GM20000 (cell line): ENCODE data around the gene GRM1.

Experiments
- DNase-seq: peaks from one replicate; pipeline ENCODE4 v3.0.0; 2012; ENCODE audit warnings: low spot score
- TF ChIP-seq, protein P1 (sequence below): IDR thresholded peaks from 2 replicates; pipeline ENCODE4 v1.5.1; 2012; ENCODE audit warnings: mild to moderate bottlenecking, control low read depth; ENCODE audit errors: extremely low read depth, missing control alignments

GRM1 gene

DNA sequence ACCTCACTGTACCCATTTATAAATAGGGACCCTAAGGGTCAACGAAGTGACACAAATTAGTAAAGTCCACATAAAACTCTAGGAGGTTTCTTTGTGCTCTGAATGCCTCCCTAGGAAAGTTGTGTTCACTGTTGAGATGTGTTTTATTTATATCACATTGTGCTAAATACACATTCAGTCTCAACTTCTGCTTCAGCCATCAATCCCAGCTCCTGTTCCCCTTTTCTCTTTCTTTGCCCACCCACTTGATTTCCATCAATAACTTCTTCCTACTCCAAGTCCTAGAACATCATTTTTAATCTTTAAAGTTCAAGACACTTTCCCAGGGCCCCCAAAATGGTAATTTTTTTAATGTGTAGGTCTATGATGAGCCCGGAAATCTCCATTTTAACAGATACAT is 306.5 kb downstream of the GRM1 start:
- TF ChIP-seq, protein P1, sequence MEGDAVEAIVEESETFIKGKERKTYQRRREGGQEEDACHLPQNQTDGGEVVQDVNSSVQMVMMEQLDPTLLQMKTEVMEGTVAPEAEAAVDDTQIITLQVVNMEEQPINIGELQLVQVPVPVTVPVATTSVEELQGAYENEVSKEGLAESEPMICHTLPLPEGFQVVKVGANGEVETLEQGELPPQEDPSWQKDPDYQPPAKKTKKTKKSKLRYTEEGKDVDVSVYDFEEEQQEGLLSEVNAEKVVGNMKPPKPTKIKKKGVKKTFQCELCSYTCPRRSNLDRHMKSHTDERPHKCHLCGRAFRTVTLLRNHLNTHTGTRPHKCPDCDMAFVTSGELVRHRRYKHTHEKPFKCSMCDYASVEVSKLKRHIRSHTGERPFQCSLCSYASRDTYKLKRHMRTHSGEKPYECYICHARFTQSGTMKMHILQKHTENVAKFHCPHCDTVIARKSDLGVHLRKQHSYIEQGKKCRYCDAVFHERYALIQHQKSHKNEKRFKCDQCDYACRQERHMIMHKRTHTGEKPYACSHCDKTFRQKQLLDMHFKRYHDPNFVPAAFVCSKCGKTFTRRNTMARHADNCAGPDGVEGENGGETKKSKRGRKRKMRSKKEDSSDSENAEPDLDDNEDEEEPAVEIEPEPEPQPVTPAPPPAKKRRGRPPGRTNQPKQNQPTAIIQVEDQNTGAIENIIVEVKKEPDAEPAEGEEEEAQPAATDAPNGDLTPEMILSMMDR = no peak
- no peak for DNase-seq

DNA sequence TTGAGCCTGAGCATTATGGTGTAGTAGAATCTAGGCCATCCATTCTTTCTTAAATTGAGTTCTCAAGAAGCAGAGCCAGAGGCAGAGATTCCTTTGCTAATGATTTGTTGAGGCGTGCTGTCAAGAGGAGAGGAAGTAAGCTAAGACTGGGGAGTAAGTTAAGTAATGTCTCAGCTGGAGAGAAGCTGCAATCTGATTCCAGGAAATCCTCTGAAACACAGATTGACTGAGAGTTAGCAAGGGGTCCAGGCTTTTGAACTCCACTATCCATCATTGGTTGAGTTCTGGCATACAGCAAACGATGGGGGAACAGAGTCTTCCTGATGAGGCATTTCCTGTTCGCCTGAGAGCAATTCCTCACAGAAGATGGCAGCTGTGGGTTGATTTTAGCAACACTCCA is 307.3 kb downstream of the GRM1 start:
- TF ChIP-seq, protein P1 = no peak
- no peak for DNase-seq

DNA sequence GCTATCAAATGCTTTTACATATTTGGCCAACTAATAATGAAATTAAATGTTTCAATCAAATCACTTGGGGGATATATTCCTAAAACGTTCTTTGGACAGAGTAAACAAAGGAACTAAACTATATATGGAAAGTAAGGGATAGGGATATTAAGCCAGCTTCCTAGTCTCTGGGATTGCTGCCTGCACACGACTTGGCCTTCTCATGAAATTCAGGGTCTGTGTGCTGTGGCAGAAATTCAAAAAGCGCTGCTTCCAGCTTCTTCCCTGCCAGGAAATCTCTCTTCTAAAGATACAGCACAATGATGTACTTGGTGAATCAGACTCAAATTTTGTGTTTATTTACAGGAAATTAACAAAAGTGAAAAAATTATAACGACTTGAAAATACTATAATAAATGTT is 308.5 kb downstream of the GRM1 start:
- no peak for DNase-seq
- TF ChIP-seq, protein P1 = no peak

DNA sequence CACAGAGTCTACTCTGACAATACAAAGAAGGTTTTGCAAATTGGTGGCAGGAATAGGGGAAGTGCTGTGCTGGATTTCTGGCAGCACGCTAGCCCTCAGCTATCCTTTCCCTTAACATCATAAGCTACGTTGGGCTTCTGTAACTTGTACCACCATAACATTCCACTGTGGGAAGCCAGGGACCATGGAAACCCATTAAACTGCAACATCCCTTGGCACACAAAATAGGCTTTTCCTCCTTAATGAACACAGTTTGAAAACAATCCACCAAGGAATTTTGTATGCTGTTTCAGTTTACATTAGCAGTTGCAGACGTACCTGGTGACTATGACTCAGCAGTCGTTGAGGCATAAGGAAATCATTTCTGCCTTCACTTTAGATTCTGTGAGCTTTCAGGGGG is 310.9 kb downstream of the GRM1 start:
- TF ChIP-seq, protein P1 = no peak
- DNase-seq = no peak

DNA sequence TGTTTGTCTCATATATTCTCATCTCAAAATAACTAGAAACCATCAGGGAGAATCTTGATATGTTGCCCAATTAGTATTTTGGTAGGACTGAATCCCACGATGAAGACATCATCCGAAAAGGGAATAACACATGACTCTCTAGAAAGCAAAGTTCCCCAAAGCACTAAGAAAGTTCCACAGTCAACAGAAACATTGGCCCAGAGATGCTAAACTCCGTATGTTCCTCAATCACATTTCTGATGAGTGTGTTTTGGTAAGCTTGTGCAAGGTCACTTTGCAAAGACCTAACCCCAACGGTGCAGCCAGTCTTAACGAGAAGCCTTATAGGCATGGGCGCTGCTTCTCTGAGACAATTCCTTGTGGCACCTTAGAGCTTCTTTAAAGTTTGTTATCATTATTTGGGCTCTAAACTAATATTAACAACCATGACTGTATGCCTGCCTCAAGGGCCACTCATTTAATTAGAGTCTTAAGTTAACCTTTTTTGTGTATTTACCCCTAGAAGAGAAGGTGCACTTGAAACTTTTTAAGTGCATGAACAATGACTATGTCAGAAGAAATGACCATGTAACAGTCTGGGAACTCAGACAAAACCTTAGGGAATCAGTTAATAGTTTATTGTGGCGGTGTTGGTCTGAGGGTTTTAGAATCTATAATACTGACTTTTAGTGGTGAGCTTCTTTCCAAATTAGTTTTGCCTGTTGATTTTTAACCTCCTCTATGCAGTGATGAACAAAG is 312.8 kb downstream of the GRM1 start:
- no peak for DNase-seq
- TF ChIP-seq, protein P1 = no peak

DNA sequence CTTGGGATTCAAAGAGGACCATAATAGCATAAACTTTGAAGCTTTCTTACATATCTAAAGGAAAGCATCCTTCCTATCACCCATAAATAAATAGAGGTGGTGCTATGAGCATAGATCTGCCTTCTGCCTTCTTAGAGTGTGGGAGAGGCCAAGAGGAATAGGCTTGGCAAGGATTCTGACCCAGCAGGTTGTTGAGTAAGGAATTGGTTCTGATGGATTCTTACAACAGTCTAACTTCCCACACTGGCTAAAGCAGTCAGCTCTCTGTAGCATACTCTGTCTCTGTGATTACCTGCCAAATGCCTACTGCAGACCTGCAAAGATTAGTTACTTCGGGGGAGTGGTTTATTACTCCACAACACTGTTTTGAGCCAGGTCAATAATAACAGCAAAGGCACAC is 316.7 kb downstream of the GRM1 start:
- TF ChIP-seq, protein P1 = no peak
- DNase-seq = no peak

DNA sequence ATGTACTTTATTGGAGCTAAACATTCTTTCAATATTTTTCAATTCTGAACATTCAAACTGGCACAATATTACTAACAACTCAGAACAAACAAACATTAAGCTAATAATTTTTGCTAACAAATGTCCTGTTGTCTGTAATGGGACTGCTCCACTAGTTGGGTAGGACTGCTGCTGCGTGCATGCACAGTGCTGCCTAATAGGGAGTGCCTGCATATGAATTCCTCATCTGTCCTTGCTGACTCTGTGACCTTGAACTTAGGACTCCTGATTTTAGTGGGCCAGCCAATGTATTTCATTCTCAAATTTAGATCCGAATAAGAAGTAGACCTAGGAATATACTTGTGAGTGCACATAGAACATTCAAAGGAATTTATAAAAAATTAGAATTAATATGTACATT is 318.2 kb downstream of the GRM1 start:
- DNase-seq = no peak
- TF ChIP-seq, protein P1 = no peak
